ENCODE data around the gene TCHHL1.

DNA sequence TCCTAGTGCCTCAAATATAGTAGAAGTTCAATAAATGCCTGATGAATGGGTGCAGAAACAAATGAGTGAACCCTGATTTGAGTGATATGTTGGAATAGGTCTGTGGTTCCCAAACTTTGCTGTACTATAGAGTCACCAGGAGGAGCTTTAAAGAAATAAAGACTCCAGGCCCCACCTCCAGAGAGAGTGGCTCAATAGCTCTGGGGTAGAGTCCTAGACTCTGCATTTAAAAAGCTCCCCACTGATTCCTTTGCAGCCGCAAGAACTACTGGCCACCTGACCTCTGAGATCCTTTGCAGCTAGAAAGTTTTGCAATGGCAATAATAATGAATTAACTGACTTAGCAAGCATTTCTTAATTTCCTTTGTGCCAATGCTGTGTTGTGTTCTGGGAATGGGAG is 20.9 kb downstream of the TCHHL1 start:
- TF ChIP-seq, protein P1, sequence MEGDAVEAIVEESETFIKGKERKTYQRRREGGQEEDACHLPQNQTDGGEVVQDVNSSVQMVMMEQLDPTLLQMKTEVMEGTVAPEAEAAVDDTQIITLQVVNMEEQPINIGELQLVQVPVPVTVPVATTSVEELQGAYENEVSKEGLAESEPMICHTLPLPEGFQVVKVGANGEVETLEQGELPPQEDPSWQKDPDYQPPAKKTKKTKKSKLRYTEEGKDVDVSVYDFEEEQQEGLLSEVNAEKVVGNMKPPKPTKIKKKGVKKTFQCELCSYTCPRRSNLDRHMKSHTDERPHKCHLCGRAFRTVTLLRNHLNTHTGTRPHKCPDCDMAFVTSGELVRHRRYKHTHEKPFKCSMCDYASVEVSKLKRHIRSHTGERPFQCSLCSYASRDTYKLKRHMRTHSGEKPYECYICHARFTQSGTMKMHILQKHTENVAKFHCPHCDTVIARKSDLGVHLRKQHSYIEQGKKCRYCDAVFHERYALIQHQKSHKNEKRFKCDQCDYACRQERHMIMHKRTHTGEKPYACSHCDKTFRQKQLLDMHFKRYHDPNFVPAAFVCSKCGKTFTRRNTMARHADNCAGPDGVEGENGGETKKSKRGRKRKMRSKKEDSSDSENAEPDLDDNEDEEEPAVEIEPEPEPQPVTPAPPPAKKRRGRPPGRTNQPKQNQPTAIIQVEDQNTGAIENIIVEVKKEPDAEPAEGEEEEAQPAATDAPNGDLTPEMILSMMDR (IDR thresholded peaks at IDR 0.05), result no peak
- TF ChIP-seq POLR2AphosphoS5 (IDR thresholded peaks at IDR 0.05; ENCODE audit: insufficient read depth in 1 of 2, low read depth in 1 of 2), result no peak
- TF ChIP-seq POLR2A (IDR thresholded peaks at IDR 0.05), result no peak

All from vagina (tissue), 2 donors.